ENCODE results near the gene CEP152.

CEP152 gene

DNA sequence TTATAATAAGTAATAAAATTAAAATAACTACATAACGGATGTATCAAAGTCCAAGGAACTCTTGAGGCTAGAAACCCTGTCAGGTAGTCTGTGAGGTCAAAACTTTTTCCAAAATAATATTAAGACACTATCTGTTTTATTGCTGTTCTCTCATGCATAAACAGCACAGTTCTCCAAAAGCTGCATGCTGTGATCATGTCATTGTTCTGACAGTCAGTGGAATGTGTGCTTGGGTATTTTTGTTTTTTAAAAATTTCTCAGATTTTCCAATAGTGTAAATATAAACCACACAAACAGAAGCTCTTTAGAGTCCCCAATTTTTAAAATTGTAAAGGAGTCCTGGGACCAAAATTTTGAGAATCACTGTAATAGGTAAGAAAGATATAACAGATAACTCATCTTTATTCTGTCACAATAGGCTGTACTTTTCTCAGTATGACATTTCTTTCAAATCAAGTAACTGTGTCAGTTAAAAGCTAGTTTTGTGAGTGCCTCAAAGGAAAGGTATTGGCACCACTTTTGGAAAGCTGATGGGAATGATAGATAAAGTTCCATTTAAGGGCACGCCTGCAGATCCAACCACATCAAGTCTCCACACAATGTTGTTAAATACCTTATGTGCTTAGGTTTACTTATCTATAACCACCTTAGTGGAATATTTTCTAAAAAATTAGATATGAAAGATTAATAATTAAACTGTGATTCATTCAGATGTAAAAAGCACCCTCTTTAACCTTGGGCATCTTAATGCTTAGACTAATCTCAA, 49.3 kb downstream of the CEP152 start:
- Histone ChIP-seq H3K9me3 (no peaks in the 10 kb centered on the region), H3K27me3 (no peaks in the 10 kb centered on the region), H3K4me3 (ENCODE audit: low read depth, low read length) (no peak overlapping the region), H3K4me1 (no peaks in the 10 kb centered on the region), H3K36me3 (peaks cover 60% of the 10 kb centered on the region)
- TF ChIP-seq, protein P1, sequence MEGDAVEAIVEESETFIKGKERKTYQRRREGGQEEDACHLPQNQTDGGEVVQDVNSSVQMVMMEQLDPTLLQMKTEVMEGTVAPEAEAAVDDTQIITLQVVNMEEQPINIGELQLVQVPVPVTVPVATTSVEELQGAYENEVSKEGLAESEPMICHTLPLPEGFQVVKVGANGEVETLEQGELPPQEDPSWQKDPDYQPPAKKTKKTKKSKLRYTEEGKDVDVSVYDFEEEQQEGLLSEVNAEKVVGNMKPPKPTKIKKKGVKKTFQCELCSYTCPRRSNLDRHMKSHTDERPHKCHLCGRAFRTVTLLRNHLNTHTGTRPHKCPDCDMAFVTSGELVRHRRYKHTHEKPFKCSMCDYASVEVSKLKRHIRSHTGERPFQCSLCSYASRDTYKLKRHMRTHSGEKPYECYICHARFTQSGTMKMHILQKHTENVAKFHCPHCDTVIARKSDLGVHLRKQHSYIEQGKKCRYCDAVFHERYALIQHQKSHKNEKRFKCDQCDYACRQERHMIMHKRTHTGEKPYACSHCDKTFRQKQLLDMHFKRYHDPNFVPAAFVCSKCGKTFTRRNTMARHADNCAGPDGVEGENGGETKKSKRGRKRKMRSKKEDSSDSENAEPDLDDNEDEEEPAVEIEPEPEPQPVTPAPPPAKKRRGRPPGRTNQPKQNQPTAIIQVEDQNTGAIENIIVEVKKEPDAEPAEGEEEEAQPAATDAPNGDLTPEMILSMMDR (IDR thresholded peaks at IDR 0.05; ENCODE audit: low read depth, low read length) = no peak
- no peak for DNase-seq

DNA sequence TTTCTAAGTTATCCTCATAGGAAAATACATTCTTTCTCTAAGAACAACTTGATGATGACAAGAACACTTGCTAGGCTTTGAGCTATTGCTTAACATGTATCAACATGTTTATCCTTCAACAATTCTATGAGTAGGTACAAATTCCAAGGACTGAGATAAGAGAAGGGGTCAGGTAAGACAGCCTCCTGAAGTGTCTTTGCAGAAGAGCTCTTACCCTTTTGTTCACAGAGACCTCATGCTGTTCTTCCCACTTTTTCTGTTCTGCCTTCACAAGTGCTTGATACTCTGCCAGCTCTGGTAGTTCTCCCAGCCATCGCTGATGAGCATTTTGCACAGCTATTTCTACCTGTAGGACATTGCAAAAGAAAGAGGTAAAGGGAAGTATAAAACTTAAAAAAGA, 50.9 kb downstream of the CEP152 start:
- H3K36me3 ChIP-seq = peaks cover 63% of the 10 kb centered on the region
- TF ChIP-seq, protein P1 (IDR thresholded peaks at IDR 0.05; ENCODE audit: low read depth, low read length) = no peak
- H3K4me1 ChIP-seq = no peaks in the 10 kb centered on the region
- no peak overlapping the region for H3K4me3 ChIP-seq (ENCODE audit: low read depth, low read length)
- DNase-seq = no peak
- H3K9me3 ChIP-seq = no peaks in the 10 kb centered on the region
- no peaks in the 10 kb centered on the region for H3K27me3 ChIP-seq

DNA sequence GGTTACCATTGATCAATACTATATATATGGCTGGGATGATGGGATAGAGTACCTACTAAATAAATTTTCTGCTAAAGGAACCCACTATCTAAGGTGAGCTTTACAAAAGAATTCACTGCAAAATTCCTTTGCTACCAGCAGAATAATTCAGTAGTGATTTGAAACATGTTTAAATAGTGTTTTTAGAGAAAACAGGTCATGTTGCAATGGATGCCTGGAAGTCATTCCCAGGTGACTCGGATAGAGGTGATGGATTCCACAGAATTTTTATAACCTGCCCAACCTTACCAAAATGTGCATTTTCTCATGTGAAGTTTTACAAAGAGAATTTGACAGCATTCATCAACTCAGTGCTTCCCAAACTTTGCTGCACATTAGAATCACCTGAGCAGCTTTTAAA, 53.2 kb downstream of the CEP152 start:
- Histone ChIP-seq H3K36me3 (peaks cover 50% of the 10 kb centered on the region), H3K9me3 (no peaks in the 10 kb centered on the region), H3K27me3 (no peaks in the 10 kb centered on the region), H3K4me3 (ENCODE audit: low read depth, low read length) (no peak overlapping the region), H3K4me1 (no peaks in the 10 kb centered on the region)
- DNase-seq = no peak
- TF ChIP-seq, protein P1 (IDR thresholded peaks at IDR 0.05; ENCODE audit: low read depth, low read length) = no peak

DNA sequence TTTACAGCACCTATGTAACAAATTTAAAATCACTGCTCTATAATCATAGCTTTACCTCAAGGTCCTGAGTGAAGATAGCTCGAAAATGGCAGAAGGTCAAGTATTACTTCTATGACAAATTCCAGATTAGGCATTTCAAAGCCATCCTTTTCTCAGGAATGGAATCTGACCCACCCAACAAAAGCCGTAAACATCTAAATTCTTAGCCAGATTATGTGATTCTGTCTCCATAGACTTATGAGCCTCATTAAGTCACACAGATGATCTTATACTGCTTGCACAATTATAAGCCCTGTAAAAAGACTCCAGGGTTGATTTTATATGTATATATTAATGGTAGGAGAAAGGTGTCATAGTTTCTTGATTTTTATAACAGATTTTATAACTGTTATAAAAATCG, 56.9 kb downstream of the CEP152 start:
- Histone ChIP-seq H3K4me3 (ENCODE audit: low read depth, low read length) (no peak overlapping the region), H3K27me3 (no peaks in the 10 kb centered on the region), H3K36me3 (peaks cover 50% of the 10 kb centered on the region), H3K9me3 (no peaks in the 10 kb centered on the region), H3K4me1 (no peaks in the 10 kb centered on the region)
- no peak for DNase-seq
- TF ChIP-seq, protein P1 (IDR thresholded peaks at IDR 0.05; ENCODE audit: low read depth, low read length) = no peak

DNA sequence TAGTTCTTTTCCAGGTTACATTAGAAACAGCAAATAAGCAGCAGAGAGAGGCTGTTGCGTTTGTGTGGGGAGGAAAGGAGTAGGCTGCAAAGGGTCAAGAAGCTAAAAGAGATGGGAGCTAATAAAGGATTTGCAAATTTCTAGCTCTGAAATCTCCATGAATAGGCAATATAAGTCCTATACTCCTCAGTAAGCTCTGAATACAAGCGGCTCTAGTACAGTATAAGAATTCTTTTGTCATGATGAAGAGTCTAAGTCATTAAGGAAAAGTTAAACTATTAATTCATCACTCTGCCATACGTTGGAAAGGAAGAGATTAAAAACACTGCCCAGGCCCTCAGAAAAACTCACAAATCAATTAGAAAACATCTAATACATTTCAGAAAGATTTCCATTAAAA, 59.3 kb downstream of the CEP152 start:
- TF ChIP-seq, protein P1 (IDR thresholded peaks at IDR 0.05; ENCODE audit: low read depth, low read length) = no peak
- Histone ChIP-seq H3K4me1 (no peaks in the 10 kb centered on the region), H3K36me3 (peaks cover 53% of the 10 kb centered on the region), H3K27me3 (no peaks in the 10 kb centered on the region), H3K4me3 (ENCODE audit: low read depth, low read length) (no peak overlapping the region), H3K9me3 (no peaks in the 10 kb centered on the region)
- no peak for DNase-seq

DNA sequence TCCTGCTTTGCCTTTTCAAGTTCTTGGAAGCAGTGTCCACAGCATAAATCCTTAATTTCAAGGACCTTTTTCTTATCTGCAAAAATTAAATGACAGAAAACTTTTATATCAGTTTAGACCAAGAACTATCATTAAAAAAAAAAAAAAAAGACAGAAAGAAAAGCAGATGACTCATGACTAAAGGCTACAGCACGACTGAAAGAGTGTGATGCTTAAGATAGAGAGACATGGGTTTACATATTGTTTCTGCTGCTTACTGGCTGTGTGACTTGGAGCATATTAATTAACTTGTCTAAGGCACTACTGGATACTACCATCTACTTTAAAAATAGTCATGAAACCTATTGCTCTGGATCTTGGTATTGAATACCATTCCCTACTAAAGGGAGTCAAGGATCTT, 62.3 kb downstream of the CEP152 start:
- TF ChIP-seq, protein P1 (IDR thresholded peaks at IDR 0.05; ENCODE audit: low read depth, low read length) = no peak
- no peaks in the 10 kb centered on the region; the same call in 1 of the 2 replicates for H3K9me3 ChIP-seq
- H3K36me3 ChIP-seq = peaks cover 55% of the 10 kb centered on the region

More for the DNA sequence above, 62.3 kb downstream of the CEP152 start:
- Histone ChIP-seq H3K27me3 (no peaks in the 10 kb centered on the region), H3K4me1 (no peaks in the 10 kb centered on the region), H3K4me3 (ENCODE audit: low read depth, low read length) (no peak overlapping the region)
- no peak for DNase-seq

Measured in BE2C (cell line).